K562 (cell line): ENCODE results near the gene PGF. TPM values are rescaled to one million over a fixed set of nuclear protein-coding genes. Genes with fewer than 3 reads are reported as not detected.

Experiments
- BDP1 ChIP-seq: IDR thresholded peaks from 3 replicates; pipeline ENCODE4 v1.6.1; 2011; ENCODE audit not compliant: insufficient read length, insufficient read depth
- BRD4 ChIP-seq: fragments of 200-600 bp; sonication (generic); IDR thresholded peaks from 2 replicates; pipeline ENCODE4 v1.6.1; 2017; ENCODE audit warnings: inconsistent platforms
- KAT7 ChIP-seq: sonication (generic); formaldehyde crosslinking; IDR thresholded peaks from 2 replicates; pipeline ENCODE4 v1.8.0; 2022; ENCODE audit warnings: missing genetic modification reagents, mild to moderate bottlenecking, borderline replicate concordance
- KHSRP ChIP-seq: fragments of 450-650 bp; IDR thresholded peaks from 2 replicates; pipeline ENCODE4 v1.6.1; 2017
- MCM2 ChIP-seq: fragments of 450-650 bp; IDR thresholded peaks from 2 replicates; pipeline ENCODE4 v1.6.1; 2017; ENCODE audit warnings: low read depth, mild to moderate bottlenecking
- MXI1 ChIP-seq: IDR thresholded peaks from 2 replicates; pipeline ENCODE4 v1.6.1; 2011; ENCODE audit warnings: low read depth, mild to moderate bottlenecking, improper control_type of control experiment, low read length
- POLR2G ChIP-seq: fragments of 200-400 bp; formaldehyde crosslinking; IDR thresholded peaks from 2 replicates; pipeline ENCODE4 v1.6.1; 2017; ENCODE audit warnings: low read depth, mild to moderate bottlenecking, antibody characterized with exemption, low read length, moderate library complexity
- PPARD ChIP-seq: fragments of 250-450 bp; sonication (Bioruptor Pico); IDR thresholded peaks from 2 replicates; pipeline ENCODE4 v1.8.0; 2022; ENCODE audit warnings: inconsistent platforms, mild to moderate bottlenecking, moderate library complexity
- RFX7 ChIP-seq: fragments of 250-450 bp; sonication (Bioruptor Pico); IDR thresholded peaks from 2 replicates; pipeline ENCODE4 v1.5.1; 2021; ENCODE audit warnings: mild to moderate bottlenecking
- SRSF9 ChIP-seq: fragments of 200-400 bp; formaldehyde crosslinking; IDR thresholded peaks from 2 replicates; pipeline ENCODE4 v1.6.1; 2017; ENCODE audit warnings: low read depth, low read length, borderline replicate concordance
- TEAD1 ChIP-seq, 2 experiments: fragments of 450-650 bp in 1 of 2; sonication (generic) in 1 of 2; formaldehyde crosslinking; IDR thresholded peaks; 2 replicates each; pipeline versions ENCODE4 v1.4.0 to v1.8.0; 2020 to 2022; ENCODE audit warnings: mild to moderate bottlenecking in 2 of 2, missing genetic modification reagents in 1 of 2
- XRCC5 ChIP-seq: fragments of 200-400 bp; formaldehyde crosslinking; IDR thresholded peaks from 2 replicates; pipeline ENCODE4 v1.6.1; 2017; ENCODE audit warnings: low read depth, mild to moderate bottlenecking, low read length
- ZNF253 ChIP-seq: fragments of 250-450 bp; sonication (Bioruptor Pico); conservative IDR thresholded peaks from 2 replicates; pipeline ENCODE4 v1.6.1; 2021; ENCODE audit warnings: mild to moderate bottlenecking
- ZNF431 ChIP-seq: sonication (generic); formaldehyde crosslinking; IDR thresholded peaks from 2 replicates; pipeline ENCODE4 v1.8.0; 2022; ENCODE audit warnings: mild to moderate bottlenecking, missing genetic modification reagents
- ZNF444 ChIP-seq: fragments of 250-450 bp; sonication (Bioruptor Pico); IDR thresholded peaks from 2 replicates; pipeline ENCODE4 v1.4.0; 2020; ENCODE audit warnings: mild to moderate bottlenecking, moderate library complexity
- polyA plus RNA-seq, 8 experiments: library from polyadenylated mRNA; depleted of rRNA in 4 of 8; stranded (reverse) in 5 of 8; unstranded in 3 of 8; fragments of >200 nt; fragmentation: Nextera tagmentation in 2 of 8; fragmentation: Illumina TruSeq in 1 of 8; extraction: Ambion mirVana in 2 of 8; extraction: Trizol in 1 of 8; gene quantifications; 2 replicates each; pipeline versions ENCODE4 v1.2.1 to v1.2.3, GENCODE V29; 2011 to 2014; ENCODE audit warnings: inconsistent platforms in 1 of 8, missing spikeins in 1 of 8
- total RNA-seq, 7 experiments: library from RNA; depleted of rRNA in 6 of 7; stranded (reverse); fragments of >200 nt in 6 of 7; fragmentation: Illumina TruSeq in 2 of 7; extraction: Trizol in 2 of 7; gene quantifications; 2 replicates each; pipeline versions ENCODE4 v1.2.1 to v1.2.3, GENCODE V29; 2011 to 2021; ENCODE audit warnings: low replicate concordance in 1 of 7
- TF ChIP-seq, protein P1 (sequence below): sonication (generic); formaldehyde crosslinking; IDR thresholded peaks from 2 replicates; pipeline ENCODE4 v1.8.1; 2023; ENCODE audit warnings: missing genetic modification reagents, mild to moderate bottlenecking, borderline replicate concordance
- TF ChIP-seq, protein P2 (sequence below): fragments of 250-450 bp; sonication (Bioruptor Pico); IDR thresholded peaks from 2 replicates; pipeline ENCODE4 v1.5.1; 2021; ENCODE audit warnings: mild to moderate bottlenecking
- TF ChIP-seq, protein P3 (sequence below): sonication (generic); formaldehyde crosslinking; IDR thresholded peaks from 2 replicates; pipeline ENCODE4 v1.9.0; 2022; ENCODE audit warnings: mild to moderate bottlenecking, missing genetic modification reagents
- TF ChIP-seq, protein P4 (sequence below): fragments of 450-650 bp; formaldehyde crosslinking; IDR thresholded peaks from 2 replicates; pipeline ENCODE4 v1.4.0; 2022; ENCODE audit warnings: mild to moderate bottlenecking, moderate library complexity
- TF ChIP-seq, protein P5 (sequence below): sonication (generic); formaldehyde crosslinking; IDR thresholded peaks from 2 replicates; pipeline ENCODE4 v1.5.0; 2020; ENCODE audit warnings: missing genetic modification reagents
- TF ChIP-seq, protein P6 (sequence below): fragments of 250-450 bp; sonication (Bioruptor Pico); IDR thresholded peaks from 2 replicates; pipeline ENCODE4 v1.8.0; 2022; ENCODE audit warnings: moderate library complexity, mild to moderate bottlenecking, inconsistent platforms

Gene PGF
- total and polyA plus RNA-seq, 9 of the 15 experiments (the other 6 are each of a cell fraction or from before 2014, with no cell fraction given) = 0.04 to 0.44 (median 0.18) TPM

DNA sequence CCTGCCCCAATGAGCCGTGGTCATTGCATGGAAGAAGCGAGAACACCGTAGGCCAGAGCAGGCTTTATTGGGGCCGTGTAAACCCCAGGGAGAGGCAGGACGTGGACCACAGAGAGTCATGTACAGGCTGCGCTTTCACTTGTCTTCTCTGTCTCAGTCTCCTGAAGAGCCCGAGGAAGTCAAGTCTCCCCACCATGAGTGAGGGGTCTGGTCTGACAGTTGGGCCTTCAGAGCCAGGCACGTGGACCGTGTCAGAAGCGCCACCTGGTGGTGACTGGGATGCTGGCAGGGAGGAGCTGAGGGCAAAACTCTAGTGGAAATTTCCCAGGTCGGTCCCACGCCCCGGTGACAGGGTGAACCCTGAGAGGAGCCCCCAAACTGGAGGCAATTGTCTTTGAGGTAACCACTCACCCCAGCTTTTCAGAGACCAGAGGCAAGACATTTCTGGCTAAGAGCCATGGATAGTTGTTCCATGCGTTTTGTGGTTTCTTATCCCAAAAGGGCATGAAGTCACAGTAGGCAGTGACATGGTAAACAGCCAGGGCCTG lies 49.7 kb downstream of the PGF start (continued):
- TF ChIP-seq, protein P1, sequence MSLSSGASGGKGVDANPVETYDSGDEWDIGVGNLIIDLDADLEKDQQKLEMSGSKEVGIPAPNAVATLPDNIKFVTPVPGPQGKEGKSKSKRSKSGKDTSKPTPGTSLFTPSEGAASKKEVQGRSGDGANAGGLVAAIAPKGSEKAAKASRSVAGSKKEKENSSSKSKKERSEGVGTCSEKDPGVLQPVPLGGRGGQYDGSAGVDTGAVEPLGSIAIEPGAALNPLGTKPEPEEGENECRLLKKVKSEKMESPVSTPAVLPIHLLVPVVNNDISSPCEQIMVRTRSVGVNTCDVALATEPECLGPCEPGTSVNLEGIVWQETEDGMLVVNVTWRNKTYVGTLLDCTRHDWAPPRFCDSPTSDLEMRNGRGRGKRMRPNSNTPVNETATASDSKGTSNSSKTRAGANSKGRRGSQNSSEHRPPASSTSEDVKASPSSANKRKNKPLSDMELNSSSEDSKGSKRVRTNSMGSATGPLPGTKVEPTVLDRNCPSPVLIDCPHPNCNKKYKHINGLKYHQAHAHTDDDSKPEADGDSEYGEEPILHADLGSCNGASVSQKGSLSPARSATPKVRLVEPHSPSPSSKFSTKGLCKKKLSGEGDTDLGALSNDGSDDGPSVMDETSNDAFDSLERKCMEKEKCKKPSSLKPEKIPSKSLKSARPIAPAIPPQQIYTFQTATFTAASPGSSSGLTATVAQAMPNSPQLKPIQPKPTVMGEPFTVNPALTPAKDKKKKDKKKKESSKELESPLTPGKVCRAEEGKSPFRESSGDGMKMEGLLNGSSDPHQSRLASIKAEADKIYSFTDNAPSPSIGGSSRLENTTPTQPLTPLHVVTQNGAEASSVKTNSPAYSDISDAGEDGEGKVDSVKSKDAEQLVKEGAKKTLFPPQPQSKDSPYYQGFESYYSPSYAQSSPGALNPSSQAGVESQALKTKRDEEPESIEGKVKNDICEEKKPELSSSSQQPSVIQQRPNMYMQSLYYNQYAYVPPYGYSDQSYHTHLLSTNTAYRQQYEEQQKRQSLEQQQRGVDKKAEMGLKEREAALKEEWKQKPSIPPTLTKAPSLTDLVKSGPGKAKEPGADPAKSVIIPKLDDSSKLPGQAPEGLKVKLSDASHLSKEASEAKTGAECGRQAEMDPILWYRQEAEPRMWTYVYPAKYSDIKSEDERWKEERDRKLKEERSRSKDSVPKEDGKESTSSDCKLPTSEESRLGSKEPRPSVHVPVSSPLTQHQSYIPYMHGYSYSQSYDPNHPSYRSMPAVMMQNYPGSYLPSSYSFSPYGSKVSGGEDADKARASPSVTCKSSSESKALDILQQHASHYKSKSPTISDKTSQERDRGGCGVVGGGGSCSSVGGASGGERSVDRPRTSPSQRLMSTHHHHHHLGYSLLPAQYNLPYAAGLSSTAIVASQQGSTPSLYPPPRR (CRISPR knock-in tag) = no peak
- TF ChIP-seq ZNF253 = no peak
- TF ChIP-seq ZNF431 (CRISPR knock-in tag) = no peak
- TF ChIP-seq, protein P2, sequence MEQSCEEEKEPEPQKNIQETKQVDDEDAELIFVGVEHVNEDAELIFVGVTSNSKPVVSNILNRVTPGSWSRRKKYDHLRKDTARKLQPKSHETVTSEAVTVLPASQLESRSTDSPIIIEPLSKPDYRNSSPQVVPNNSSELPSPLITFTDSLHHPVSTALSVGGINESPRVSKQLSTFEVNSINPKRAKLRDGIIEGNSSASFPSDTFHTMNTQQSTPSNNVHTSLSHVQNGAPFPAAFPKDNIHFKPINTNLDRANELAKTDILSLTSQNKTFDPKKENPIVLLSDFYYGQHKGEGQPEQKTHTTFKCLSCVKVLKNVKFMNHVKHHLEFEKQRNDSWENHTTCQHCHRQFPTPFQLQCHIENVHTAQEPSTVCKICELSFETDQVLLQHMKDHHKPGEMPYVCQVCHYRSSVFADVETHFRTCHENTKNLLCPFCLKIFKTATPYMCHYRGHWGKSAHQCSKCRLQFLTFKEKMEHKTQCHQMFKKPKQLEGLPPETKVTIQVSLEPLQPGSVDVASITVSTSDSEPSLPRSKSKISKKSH (CRISPR knock-in tag) = no peak
- TF ChIP-seq, protein P3, sequence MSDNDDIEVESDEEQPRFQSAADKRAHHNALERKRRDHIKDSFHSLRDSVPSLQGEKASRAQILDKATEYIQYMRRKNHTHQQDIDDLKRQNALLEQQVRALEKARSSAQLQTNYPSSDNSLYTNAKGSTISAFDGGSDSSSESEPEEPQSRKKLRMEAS = peak; percentile 90
- TF ChIP-seq, protein P4, sequence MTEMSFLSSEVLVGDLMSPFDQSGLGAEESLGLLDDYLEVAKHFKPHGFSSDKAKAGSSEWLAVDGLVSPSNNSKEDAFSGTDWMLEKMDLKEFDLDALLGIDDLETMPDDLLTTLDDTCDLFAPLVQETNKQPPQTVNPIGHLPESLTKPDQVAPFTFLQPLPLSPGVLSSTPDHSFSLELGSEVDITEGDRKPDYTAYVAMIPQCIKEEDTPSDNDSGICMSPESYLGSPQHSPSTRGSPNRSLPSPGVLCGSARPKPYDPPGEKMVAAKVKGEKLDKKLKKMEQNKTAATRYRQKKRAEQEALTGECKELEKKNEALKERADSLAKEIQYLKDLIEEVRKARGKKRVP = no peak
- TF ChIP-seq MXI1 = peak; percentile 60; the same call in 1 of the 2 replicates
- TF ChIP-seq, protein P5, sequence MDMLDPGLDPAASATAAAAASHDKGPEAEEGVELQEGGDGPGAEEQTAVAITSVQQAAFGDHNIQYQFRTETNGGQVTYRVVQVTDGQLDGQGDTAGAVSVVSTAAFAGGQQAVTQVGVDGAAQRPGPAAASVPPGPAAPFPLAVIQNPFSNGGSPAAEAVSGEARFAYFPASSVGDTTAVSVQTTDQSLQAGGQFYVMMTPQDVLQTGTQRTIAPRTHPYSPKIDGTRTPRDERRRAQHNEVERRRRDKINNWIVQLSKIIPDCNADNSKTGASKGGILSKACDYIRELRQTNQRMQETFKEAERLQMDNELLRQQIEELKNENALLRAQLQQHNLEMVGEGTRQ (CRISPR knock-in tag) = peak; percentile 38
- TF ChIP-seq, protein P6, sequence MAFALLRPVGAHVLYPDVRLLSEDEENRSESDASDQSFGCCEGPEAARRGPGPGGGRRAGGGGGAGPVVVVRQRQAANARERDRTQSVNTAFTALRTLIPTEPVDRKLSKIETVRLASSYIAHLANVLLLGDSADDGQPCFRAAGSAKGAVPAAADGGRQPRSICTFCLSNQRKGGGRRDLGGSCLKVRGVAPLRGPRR (CRISPR knock-in tag) = no peak
- TF ChIP-seq RFX7 (CRISPR knock-in tag) = no peak
- no peak for TF ChIP-seq MCM2
- TF ChIP-seq KAT7 = no peak
- no peak for TF ChIP-seq ZNF444 (CRISPR knock-in tag)
- TF ChIP-seq BRD4 = no peak
- no peak for TF ChIP-seq BDP1
- no peak for TF ChIP-seq TEAD1 (CRISPR knock-in tag; IDR thresholded peaks at IDR 0.05)
- 0 out of 2 replicates have a peak, but pooled peaks have one; percentile 67 for TF ChIP-seq XRCC5
- no peak for TF ChIP-seq SRSF9
- no peak for TF ChIP-seq PPARD
- 0 out of 2 replicates have a peak, but pooled peaks have one; percentile 46 for TF ChIP-seq POLR2G
- TF ChIP-seq KHSRP = no peak
